CD1c-positive myeloid dendritic cell (primary cell): Measurements from ENCODE around the gene NCBP3.
"Not testable (repeated sequence)": the region's sequence is repeated elsewhere in the genome, so short reads cannot be mapped to it uniquely, and the experiment has no call there.

ENCODE experiments used
- DNase-seq: peaks from one replicate; pipeline ENCODE4 v3.0.0-alpha.2; 2016; ENCODE audit errors: extremely low spot score

The NCBP3 gene

DNA sequence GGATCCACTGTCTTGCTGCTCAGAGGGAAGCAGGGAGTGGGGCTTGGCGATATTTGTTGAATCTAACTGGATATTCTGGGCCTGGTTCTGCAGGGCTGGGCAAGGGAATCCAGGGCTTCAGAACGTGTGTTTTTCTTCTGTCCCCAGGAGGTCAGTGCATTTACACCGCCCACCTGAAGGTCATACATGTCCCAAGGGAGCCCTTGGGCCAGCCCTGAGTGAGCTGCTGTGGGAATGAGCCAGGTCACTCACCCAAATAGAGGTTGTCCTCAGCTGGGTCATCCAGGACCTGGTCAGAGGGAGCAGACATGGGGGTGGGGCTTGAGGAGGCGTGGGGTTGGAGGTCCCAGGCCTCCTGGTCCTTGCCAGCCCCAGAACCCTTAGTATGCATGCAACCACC lies 36.2 kb upstream of the NCBP3 start:
- DNase-seq: no peak

DNA sequence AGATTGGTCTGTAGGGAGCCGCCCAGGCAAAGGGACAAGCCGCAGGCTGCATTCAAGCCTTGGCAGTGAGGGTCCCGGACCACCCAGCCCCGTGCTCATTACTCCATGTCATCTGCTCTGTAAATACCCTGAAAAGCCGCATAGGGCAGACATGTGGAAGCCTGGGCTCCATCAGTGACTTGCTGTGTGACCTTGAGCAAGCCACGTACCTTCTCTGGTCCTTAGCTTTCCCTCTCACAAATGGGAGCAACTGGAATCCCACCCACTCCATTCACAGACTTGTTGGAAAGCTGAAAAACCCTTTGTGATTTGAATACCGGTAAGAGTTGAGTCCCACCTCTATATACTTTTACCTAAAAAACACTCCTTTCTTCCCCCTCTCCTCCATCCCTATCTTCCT lies 34.9 kb upstream of the NCBP3 start:
- no peak for DNase-seq

DNA sequence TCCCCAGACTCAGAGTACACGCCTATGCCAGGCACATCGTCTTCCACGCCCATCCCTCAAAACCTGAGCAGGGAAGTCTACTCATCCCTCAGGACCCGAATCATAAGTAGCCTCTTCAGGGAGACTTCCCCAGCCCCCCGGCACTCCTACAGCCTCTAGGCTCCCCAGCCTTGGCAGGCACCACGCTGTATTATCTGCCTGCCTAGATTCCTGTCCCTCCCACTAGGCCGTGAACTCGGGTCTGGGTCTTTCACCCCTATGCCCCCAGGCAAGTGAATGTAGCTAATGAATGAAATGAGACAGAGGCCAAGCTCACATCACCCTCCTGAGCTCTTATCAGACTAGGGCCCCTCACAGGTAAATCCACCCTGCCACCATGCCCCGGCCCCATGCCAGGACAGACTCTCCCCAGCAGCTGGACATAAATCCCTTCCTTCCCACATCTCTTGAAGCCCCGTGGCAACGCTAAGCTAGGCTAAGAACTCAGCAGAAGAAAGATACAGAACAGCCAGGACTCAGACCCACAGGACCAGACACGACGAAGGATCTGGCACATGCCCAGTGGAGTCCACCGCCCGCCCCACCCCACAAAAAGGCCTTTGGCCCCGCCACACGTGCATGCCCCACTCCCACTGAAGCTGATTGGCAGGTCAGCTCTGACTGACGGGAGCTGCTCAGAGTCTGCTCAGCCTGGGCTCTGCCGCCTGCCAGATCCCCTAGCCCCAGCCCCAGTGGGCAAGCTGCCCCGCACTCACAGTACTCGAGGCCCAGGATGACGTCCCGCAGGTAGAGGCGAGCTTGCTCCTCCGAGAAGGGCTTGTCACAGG lies 33.8 kb upstream of the NCBP3 start:
- no peak for DNase-seq

DNA sequence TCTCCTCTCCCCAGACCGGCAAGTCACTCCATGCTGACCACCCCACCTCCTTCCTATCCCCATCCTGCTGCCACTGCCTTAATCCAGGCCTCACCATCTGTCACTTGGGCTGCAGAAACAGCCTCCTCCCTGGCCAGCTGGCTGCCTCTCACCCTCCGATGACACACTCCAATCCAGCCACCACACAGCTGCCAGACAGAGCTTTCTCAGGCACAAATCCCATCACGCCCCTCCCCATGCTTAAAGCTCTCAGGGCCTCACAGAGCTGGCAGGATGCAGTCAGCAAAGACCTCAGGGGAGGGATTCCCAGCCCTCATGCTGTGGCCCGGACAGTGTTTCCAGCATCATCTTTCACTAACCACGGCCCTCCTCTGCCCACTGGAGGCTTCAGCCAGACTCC lies 33.1 kb upstream of the NCBP3 start:
- DNase-seq: no peak

DNA sequence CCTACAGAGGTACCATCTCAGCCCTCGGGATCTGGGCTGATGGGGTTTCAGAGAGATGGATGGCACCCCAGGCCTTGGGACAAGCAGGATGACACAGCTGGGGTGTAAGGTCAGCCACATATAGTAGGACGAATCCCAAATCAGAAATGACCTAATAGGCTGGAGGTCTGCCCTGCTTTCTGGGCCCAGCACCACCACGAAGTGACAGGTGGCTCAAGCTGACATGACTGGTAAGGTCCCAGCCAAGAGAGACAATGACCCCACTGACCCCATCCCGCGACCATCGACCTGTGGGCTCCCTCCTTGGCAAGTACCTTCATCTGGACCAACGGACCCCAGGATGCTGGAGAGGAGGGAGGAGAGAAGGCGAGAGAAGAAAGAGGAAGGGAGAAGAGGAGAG lies 31.2 kb upstream of the NCBP3 start:
- no peak for DNase-seq

DNA sequence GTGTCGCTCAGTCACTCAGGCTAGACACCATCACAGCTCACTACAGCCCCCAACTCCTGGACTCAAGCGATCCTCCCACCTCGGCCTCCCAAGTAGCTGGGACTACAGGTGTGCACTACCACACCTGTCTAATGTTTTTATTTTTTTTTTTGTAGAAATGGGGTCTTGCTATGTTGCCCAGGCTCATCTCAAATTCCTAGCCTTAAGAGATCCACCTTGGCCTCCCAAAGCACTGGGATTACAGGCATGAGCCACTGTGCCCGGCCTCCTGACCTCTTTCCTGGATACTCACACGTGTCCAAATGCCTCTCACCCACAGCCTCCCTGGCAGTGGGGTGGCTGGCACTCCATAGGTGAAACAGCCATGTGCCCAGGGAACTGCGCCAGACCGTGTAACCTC lies 29.3 kb upstream of the NCBP3 start:
- DNase-seq: no peak

DNA sequence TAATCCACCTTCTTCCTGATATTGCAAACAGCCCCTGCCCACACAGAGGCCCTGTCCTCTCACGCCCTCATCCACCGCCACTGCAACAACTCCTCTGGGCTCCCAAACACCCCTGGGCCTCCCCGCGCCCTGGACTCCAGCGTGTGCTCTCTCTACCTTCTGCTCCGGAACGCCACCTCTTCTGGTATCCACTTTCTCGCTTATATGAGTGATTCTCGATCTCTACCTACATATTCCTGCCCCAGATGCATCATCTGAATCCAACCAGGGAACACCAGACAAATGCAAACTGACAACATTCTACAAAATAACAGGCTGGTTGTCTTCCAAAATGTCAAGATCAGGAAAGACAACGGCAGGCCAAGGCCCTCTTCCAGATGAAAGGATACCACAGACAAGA lies 27.8 kb upstream of the NCBP3 start:
- DNase-seq: no peak

DNA sequence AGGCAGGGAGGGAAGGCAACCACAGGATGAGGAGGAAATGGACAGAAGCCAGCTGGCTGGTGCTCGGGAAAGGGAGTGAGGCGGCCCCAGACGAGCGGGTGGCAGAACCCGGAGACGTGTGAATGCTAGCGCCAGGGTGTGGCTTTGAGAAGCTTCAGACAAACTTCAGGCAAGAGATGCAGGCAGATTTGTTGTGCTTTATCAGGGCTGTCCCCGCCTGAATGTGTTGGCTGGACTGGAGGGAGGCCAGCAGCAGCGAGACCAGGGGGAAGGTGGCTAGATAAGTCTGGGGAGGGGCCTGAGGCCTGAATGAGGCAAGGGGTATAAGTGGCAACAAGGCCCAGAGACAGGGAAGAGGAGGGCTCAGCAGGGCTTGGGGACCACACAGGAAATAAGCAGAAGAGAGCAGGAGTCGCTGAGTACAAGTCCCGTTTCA lies 24.8 kb upstream of the NCBP3 start:
- no peak for DNase-seq

DNA sequence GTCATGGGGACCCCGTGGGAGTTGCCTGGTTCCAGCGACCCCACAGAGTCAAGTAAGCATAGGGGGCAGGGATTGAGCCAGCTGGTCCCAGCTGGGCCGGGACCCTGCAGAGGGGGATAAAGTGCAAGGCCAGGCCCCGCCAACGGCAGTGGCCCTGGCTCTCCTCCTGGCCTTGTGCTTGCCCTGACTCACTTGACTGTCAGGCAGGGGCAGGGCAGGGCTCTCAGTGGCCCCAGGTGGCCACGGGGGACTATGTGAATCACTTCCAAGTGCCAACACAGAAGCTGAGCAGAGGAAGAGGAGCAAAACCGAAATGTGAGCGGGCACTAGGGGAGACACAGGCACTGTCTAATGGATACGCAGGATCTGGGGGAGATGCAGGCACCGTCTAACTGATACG lies 21.6 kb upstream of the NCBP3 start:
- DNase-seq: no peak

DNA sequence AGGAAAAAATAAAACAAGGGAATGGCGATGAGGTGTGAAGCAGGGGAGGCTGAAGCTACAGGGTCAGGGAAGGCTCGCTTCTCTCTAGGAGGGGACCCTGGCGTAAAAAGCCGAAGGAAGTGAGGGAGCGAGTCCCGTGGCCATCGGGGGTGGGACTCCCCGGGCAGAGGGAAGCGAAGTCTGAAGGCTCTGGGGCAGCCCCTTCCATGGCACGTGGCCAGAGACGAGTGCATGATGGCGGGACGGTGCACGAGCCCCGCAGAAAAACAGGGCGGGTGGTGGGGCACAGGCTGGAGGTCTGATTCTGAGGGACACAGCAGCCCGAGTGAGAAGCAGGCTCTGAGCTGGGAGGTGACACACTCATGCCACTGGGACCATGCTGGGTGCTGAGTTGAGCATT lies 21.1 kb upstream of the NCBP3 start:
- no peak for DNase-seq

DNA sequence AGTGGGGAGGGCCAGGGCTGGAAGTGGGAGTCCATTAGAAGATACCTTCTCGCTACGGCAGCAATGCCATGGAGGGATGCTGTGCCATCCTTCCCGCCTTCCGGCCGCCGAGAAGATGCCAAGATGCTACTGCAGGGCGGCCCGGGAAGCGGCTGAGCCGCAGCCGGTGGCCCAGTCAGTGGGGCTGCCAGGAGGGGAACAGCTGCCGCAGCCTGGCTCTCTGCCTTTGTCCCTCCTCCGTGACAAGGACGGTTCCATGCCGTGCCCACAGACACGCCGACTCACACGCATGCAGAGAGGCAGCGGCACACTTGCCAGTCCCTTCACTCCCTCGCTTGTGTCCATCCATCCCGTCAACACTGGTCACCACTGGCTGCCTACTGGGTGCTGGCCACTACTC lies 20.2 kb upstream of the NCBP3 start:
- no peak for DNase-seq

DNA sequence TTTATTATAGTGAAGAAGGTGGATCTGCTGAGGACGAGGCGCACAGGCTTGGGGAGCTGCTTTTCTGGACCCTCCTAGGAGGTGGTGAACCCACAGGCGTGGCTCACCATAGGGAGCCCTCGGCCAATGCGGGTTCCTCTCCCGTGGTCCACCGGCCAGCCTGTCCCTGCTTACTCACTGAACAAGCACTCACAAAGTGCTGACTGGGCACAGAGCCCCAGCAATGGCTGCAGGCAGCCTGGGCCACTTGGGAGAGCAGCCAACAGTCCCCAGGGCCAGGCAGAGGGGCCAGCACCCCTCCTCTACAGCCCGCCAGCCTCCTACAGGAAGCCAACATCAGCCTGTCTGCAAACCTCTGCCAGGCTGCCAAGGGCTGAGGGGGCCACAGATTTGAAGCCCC lies 19.1 kb upstream of the NCBP3 start:
- no peak for DNase-seq

DNA sequence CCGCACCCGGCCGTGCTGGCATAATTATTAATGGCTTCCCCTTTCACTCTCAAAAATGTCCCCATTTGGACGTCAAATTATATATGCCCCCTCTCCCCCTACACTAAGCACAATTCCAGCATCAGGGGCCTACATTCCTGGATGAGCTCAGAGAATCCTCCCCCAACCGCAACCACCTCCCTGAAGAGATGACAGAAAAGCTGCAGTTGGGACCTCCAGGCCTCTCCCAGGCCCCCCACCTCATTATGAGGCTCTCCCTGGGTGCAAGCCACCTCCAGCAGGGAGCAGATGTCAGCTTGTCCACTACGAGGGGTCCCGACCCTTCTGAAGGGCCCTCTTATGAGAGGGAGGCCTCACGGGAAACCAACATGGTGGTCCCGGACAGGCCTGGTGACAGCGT lies 18.5 kb upstream of the NCBP3 start:
- no peak for DNase-seq

DNA sequence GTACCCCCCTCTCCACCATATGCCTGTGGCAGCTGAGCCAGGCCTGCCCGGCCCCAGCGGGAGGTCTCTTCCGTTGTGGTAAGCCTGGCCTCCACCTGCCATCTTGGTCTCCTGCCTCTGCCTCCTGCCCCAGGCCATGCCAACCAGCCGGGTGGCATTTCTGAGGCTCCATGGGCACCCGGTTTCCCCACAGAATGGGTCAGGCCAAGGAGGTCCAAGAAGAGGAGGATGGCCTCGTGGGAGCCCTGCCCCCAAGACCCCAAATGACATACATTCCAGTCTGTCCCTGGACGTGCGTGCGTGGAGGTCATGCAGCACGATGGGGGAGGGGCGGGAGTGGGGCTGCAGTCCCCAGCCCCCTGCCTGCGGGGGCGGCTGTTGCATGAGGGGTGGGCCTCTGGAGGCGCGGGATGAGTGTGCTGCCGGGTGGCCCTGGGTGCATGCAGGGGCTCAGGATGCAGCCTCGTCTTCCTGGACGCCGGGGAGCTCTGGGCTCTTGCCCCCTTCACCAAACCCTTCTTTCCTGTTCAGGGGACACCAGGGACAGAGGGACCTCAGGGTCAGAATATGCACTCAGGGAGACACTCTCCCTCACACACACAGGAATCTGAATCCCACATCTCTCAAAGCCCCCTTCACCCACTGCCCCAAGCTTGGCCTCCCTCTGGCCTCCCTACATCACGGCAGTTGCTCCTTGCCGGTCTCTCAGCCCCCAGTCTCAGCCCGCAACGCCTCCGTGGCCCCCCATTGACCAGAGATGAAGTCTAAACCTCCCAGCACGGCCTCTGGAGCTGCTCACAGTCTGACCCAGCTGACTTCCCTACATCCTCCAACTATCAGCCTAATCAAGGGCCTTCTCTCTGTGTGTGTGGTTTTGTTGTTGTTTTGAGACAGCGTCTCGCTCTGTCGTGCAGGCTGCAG lies 16.0 kb upstream of the NCBP3 start:
- DNase-seq: no peak

DNA sequence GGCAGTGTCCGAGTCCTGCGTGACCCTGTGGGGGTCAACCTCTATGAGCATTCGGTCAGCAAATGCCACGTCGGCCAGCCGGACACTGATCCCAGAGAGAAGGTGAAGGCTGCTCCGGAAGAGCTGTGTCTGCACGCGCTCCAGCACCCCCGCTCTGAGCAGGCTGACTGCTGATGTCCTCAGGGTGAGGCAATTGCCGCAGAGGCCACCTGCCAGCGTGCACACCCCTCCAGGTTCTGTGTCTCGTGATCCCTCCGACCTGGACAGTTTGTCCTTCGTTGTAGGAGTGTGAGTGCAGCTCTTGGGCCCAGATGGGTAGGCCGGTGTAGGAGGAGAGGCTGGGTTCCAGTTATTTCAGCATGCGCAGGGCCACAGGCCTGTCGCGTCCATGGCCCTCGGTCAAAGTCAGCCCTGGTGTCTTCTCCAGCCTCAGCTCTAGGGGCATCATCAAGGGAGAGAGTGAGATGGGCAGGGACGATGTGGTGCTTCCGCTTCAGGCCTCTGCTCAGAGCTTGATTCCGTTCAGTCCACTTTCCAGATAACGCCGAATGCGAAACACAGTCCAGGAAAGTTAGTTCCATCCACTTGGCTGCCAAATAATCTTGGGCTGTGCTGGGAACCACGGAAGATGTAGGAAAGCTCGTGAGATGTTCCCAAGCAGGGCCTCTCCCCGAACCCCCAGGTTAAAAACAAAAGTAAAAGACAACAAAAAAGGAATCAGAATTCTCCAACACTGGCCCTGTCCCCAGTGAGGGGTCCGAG lies 15.1 kb upstream of the NCBP3 start:
- no peak for DNase-seq

DNA sequence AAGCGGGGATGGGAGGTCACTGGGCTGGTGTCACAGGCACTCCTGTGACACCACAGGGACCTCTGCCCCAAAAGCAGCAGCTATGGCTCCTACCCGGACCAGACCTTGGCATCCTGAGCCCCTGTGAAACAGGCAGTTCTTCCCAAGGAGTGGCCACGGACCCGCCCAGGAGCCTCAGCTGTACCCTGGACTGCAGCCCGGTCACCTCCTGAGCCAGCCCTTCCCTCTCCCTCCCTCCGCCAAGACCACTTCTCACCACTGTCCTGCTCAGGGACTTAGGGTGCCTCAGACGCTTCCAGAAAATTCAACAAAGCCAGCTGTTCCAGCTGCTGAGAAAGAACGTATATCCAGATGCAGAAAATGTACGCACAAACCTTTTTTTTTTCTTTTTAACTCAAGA lies 13.9 kb upstream of the NCBP3 start:
- DNase-seq: no peak

DNA sequence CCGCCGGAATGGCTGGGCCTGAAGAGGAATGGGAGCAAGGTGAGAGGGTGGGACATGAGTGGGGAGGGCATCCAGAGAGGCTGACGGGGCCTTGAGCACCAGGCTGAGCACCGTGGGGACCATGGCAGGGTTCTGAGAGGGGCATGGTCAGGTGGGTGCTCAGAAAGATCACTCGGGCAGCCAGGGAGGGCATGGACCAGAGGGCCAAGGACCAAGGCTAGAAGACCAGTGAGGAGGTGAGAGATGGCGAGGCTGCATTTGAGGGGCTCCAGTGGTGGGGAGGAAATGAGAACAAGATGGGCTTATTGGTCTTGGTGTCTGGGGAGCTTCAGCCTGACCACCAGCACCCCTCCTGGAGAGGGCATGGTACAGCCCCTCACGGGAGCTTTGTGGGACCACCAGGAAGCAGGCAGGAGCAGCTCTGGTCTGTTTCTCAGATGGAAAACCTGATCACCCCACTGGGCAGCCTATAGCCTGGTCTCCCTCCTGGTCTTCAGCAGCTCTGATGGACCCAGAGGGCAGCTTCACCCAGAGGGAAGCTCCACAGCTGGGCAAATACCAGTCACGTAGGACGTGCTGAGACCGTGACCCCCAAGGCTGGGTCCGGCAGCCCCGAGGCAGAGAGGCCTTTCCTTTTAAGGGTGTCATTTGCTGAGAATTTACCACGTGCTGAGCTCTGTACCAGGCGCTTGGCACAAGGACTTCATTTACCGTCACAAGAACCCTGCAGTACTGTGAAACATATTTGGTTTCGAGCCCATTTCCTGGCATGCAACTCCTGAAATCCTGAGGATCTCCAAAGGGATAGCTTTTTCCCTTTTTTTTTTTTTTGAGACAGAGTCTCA lies 11.4 kb upstream of the NCBP3 start:
- no peak for DNase-seq

DNA sequence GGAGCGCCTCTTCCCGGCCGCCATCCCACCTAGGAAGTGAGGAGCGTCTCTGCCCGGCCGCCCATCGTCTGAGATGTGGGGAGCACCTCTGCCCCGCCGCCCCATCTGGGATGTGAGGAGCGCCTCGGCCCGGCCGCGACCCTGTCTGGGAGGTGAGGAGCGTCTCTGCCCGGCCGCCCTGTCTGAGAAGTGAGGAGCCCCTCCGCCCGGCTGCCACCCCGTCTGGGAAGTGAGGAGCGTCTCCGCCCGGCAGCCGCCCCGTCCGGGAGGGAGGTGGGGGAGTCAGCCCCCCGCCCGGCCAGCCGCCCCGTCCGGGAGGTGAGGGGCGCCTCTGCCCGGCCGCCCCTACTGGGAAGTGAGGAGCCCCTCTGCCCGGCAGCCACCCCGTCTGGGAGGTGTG lies 8.2 kb upstream of the NCBP3 start:
- DNase-seq: not testable (repeated sequence)

DNA sequence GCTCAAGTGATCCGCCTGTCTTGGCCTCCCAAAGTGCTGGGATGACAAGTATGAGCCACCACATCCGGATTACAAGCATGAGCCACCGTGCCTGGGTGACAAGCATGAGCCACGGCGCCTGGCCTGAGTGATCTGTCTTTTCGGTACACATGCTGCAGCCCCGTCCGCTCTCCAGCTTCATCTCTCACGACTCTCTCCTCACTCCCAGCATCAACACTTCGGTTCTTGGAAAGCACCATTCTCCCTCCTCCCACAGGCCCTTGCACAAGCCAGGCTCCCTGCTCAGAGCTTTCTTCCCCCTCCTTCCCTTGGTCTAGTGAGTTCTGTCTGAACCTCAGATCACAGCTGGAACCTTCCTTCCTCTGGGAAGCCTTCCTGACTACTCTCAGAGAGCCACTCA lies 6.5 kb upstream of the NCBP3 start:
- peak; percentile 7 for DNase-seq

DNA sequence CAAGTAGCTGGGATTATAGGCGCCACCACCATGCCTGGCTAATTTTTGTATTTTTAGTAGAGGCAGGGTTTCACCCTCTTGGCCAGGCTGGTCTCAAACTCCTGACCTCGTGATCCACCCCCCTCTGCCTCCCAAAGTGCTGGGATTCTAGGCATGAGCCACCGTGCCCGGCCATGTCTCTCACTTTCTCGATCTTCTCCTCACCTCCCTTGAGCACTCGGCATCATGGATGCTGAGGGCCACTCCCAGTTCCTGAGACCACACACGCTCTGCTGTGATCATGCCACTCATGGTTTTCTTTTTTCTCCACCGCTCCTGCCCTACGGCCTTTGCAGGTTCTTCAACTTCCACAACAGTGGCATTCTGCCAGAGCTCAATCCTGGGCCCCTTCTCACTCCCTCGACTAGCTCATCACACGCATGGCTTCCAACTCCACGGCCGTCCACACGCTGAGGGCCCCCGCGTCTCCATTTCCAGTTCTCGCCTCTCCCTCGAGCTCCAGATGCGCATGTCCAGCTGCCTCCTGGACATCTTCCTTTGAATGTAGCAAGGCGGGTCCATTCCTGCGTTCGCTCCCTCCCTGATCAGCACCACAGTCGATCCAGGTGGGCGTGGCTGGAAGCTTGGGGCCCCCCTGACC lies 5.5 kb upstream of the NCBP3 start:
- DNase-seq: no peak
